GM08714 (cell line): ENCODE measurements around the gene OR51E1.

Source experiments
- H3K4me3 ChIP-seq: fragments of 200-500 bp; sonication (Bioruptor generic); 2 replicates; pipeline ENCODE4 v1.5.1; 2014; ENCODE audit warnings: mild to moderate bottlenecking, low read length, inconsistent platforms
- ZNF274 ChIP-seq: IDR thresholded peaks from 2 replicates; pipeline ENCODE4 v1.6.1; 2012; ENCODE audit warnings: mild to moderate bottlenecking, low read depth, low read length

Gene OR51E1

GRCh38 chr11:4643682-4644081 lies at the start of gene OR51E1:
TSS of gene OR51E1 (plus strand) at chr11:4643982. CDS start at chr11:4652527, 8,545 bp downstream.
- no peak within 1 kb of the TSS for H3K4me3 ChIP-seq
- no peak for TF ChIP-seq ZNF274

- H3K4me3 ChIP-seq = no peak overlapping the region
- TF ChIP-seq ZNF274 = no peak
These were observed 38.7 kb upstream of the OR51E1 start for GRCh38 chr11:4605057-4605456.

- H3K4me3 ChIP-seq = peak overlapping the region; percentile 61
- TF ChIP-seq ZNF274 = no peak
These were observed 37.4 kb upstream of the OR51E1 start for GRCh38 chr11:4606231-4607015.

DNA sequence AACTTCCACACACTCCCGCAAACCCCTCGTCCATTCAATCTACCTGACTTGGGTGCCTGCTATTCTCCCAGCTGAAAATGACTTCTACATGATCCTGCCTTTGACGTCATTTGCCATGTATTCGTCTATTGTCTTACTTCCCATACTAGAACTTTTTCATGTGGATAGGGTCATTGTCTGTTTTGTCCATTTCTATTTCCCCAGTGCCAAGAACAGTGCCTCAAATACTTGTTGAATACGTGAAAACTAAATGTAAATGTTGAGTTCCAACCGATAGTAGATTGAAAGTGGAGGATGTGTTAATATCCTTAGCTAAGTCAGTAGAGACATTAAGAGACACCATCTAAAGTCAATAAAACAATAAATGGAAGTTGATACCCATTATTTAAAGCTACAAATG lies 36.7 kb upstream of the OR51E1 start:
- no peak for TF ChIP-seq ZNF274
- peak overlapping the region; percentile 61 for H3K4me3 ChIP-seq

GRCh38 chr11:4607781-4608666 lies 35.8 kb upstream of the OR51E1 start, which contains the start of gene TRIM68:
TSS of gene TRIM68 (minus strand) at chr11:4608231. CDS start at chr11:4605504, 2,727 bp downstream.
- TF ChIP-seq ZNF274 = no peak
- H3K4me3 ChIP-seq = peak within 1 kb of the TSS; percentile 61

DNA sequence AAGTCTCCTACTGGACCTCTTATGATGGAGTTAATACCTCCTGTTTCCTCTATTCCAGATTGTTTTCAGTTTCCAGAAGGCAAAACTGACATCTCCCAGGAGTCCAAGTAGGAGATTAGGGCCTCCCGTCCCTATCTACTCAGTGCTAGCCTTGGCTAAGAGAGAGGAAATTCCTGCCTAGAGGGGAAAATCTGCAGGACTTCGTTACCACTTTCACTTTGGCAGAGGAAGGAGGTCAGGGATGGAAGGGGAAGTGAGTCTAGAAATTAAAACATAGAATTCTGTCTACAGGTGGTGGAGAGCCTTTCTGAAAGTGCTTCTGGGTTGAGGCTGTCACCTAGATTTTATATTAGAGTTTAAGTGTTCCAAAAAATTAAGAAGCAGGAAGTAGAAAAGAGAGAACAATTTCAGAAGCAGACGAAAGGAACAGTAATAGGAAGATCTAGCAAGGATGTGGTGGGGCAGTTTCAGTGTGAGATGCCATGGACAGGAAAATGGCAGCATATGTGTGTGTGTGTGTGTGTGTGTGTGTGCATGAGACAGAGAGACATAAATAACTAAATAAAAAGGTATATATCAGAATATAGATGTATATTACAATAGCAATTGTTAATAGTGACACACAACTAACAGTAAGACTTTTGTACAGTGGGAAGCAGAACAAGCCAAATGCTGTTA lies 33.4 kb upstream of the OR51E1 start:
- peak overlapping the region; percentile 19; the same call in 1 of the 2 replicates for H3K4me3 ChIP-seq
- no peak for TF ChIP-seq ZNF274

- TF ChIP-seq ZNF274 = no peak
- H3K4me3 ChIP-seq = no peak overlapping the region
These were observed 31.8 kb upstream of the OR51E1 start for GRCh38 chr11:4611986-4612385.

DNA sequence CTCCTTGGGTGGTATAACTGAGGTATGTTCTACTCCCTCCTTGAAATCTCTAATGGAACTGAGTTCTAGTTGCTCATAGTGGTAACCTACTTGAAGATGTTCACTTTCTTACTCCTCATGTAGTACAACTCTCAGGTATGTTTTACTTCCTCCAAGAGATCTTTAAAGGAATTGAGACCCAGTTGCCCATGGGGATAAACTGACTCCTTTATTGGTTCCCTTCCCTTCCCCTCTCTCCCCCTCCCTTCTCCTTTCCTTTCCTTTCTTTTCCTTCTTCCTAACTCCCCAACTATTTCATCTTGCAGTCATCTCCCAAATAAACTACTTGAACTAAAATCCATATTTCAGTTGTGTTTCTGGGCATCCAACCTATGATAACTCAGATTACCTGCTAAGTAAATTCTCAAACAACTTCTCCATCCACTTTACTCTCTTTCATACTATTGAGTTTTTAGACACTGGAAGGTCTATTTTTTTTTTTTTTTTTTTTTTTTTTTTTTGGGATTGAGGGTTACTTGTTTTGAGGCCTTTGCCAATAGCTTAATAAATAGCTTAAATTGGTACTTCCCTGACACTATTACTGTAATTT lies 27.8 kb upstream of the OR51E1 start:
- no peak overlapping the region for H3K4me3 ChIP-seq
- TF ChIP-seq ZNF274 = no peak

DNA sequence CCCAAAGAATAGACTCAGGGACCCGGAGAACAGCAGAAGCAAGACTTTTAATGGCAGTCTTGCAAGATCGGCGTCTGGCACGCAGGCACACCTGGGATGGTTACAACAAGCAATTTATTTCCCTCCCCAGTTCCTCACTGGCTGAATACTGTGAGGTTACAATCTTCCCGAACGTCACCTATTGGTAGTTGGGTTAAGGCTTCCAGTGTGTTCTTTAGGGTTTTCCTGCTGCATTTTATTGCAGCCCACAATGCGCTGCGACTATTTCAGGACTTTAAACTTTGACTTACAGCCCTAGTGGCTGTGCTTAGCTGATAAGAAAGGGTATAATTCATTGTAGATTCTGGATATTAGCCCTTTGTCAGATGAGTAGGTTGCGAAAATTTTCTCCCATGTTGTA lies 24.3 kb upstream of the OR51E1 start:
- TF ChIP-seq ZNF274 = no peak
- no peak overlapping the region for H3K4me3 ChIP-seq

DNA sequence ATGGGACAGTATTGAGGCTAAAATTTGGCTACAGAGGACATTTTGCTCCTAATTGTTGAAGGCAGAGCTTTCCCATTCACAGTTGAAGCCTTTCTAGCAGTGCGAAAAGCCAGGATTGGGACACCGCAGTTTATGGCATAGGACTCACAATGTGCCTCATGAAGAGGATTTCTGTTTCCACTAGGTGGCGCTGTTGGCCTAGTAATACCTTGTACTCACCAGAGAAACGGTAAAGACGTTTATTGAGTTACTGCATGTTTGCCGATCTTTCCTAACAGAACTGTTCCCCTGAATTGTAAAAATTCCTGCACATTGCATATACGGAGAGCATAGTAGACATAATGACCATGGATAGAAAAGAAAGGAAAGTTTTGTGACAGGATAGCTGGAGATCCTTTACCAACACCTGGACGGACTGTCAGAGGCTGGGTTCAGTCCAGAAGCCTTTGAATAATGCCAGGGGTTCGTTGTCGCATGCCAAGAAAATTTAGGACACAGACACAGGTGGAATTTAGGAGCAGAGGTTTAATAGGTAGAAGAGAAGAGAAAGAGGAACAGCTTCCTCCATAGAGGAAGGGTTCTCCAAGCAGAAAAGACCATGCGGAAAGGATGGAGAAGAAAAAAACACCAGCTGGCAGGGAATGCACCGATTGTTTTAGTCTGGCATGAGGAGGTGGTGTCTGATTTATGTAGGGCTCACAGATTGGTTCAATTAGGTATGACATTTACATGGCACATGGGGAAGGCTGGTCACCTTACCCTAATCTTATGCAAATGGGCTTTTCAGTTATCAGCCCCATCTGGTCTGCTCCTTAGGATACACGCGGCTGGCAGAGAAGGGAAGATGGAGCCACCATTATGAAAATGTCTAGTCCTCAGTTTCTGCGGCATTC lies 17.3 kb upstream of the OR51E1 start:
- H3K4me3 ChIP-seq = no peak overlapping the region

DNA sequence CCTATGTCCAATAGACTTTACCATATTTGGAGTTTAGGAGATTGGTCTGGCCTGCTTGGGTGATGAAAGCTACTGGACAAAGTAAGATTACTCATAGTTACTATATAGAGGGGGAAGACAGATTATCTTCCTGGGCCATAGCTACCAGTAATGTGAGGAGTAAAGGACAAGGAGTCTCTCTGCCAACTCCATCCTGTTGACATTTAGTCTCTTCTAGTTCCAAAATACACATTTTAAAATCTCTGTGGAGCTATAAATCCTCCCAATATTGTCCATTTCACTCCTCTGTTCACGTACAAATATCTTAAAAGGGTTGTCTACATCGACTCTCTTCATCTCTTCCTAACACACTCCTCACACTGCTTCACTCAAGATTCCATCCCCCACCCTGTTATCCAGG lies 7.6 kb upstream of the OR51E1 start:
- no peak overlapping the region for H3K4me3 ChIP-seq
- no peak for TF ChIP-seq ZNF274

More for the DNA sequence above, 17.3 kb upstream of the OR51E1 start:
- no peak for TF ChIP-seq ZNF274

- TF ChIP-seq ZNF274 = no peak
- no peak within 1 kb of the TSS for H3K4me3 ChIP-seq
These were observed 6.7 kb upstream of the OR51E1 start, which contains the start of gene OR51D1 for GRCh38 chr11:4636962-4637661. TSS of gene OR51D1 (plus strand) at chr11:4637477. CDS start at chr11:4639791, 2,314 bp downstream.
